ENCODE results near the gene ETV5. TPM values are rescaled to one million over a fixed set of nuclear protein-coding genes. Genes with fewer than 3 reads are reported as not detected.

ETV5 gene
- total and polyA plus RNA-seq, 2 donors (not counting 1 experiment from before 2014, with no cell fraction given) = 0.12 to 0.74 TPM

DNA sequence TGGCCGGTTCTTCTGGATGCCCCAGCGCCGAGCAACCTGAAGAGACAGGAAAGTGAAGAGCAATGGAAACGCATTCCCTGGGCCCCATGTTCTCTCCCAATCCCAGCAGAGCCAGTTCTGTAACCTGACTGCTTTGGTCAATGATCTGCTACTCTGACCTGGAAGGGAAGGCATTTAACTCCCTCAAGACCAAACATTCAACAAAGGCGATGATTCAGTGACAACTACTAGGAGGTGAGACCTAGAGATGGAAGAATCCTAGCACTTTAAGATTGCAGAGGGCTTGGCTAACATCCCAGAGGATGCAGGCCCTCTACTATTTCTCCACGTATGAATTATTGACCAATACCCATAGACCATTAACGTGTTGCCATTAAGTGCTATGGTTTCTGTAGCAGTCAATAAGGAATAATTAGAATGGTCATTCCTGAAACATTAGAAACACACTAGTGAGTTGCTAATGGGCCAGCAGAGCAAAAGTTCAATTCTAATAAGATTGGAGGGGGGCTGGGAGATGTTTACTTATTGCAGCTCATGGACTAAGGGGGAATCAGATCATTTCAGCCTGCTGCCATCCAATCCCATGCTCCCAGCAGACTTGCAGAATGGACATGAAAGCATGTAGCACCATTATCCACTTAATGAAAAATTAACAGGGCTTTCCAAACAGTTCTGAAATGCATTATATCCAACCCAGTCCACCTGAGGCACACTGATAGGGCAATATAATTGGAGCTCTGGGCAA, 56.6 kb downstream of the ETV5 start:
- TF ChIP-seq, protein P1, sequence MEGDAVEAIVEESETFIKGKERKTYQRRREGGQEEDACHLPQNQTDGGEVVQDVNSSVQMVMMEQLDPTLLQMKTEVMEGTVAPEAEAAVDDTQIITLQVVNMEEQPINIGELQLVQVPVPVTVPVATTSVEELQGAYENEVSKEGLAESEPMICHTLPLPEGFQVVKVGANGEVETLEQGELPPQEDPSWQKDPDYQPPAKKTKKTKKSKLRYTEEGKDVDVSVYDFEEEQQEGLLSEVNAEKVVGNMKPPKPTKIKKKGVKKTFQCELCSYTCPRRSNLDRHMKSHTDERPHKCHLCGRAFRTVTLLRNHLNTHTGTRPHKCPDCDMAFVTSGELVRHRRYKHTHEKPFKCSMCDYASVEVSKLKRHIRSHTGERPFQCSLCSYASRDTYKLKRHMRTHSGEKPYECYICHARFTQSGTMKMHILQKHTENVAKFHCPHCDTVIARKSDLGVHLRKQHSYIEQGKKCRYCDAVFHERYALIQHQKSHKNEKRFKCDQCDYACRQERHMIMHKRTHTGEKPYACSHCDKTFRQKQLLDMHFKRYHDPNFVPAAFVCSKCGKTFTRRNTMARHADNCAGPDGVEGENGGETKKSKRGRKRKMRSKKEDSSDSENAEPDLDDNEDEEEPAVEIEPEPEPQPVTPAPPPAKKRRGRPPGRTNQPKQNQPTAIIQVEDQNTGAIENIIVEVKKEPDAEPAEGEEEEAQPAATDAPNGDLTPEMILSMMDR (IDR thresholded peaks at IDR 0.05) = no peak
- no peak for TF ChIP-seq EZH2 (IDR thresholded peaks at IDR 0.05; ENCODE audit: borderline replicate concordance, insufficient read depth, low read depth, low read length, poor library complexity, severe bottlenecking)
- 94% methylated on average over 4 of the region's 7 CpGs for WGBS (ENCODE audit: insufficient coverage)
- Histone ChIP-seq H3K27ac (ENCODE audit: low read length in 2 of 2) (no peak overlapping the region), H4K20me1 (ENCODE audit: control insufficient read depth, insufficient read depth, low read length, poor library complexity, severe bottlenecking) (no peaks in the 10 kb centered on the region), H3K9ac (ENCODE audit: low read length) (no peak overlapping the region), H3K4me2 (replicated peaks; ENCODE audit: low read depth, low read length, poor library complexity, severe bottlenecking) (no peak overlapping the region), H3K36me3 (replicated peaks in 1 of 2; ENCODE audit: control extremely low read depth in 1 of 2, control insufficient read depth in 1 of 2, extremely low read depth in 1 of 2, insufficient read depth in 2 of 2, low read length in 1 of 2) (no peaks in the 10 kb centered on the region), H3K4me1 (ENCODE audit: control insufficient read depth in 2 of 2, insufficient read depth in 2 of 2, low read length in 2 of 2) (no peaks in the 10 kb centered on the region), H2AFZ (ENCODE audit: insufficient read depth, low read depth, low read length, poor library complexity, severe bottlenecking) (no peak overlapping the region), H3K4me3 (ENCODE audit: control extremely low read depth in 1 of 5, extremely low read depth in 1 of 5, insufficient read depth in 1 of 5, low read depth in 2 of 5, low read length in 4 of 5) (no peak overlapping the region), H3K79me2 (ENCODE audit: control insufficient read depth, insufficient read depth, low read length) (no peaks in the 10 kb centered on the region), H3K9me3 (ENCODE audit: control extremely low read depth in 1 of 3, control insufficient read depth in 2 of 3, insufficient read depth in 1 of 3, low read length in 2 of 3) (no peaks in the 10 kb centered on the region), H3K27me3 (replicated peaks in 1 of 4; ENCODE audit: control extremely low read depth in 1 of 4, control insufficient read depth in 3 of 4, insufficient read depth in 4 of 4, low read length in 3 of 4) (no peaks in the 10 kb centered on the region)
- H3K4me1 Mint-ChIP-seq = no peaks in the 10 kb centered on the region
- H3K27ac Mint-ChIP-seq = no peak overlapping the region
- H3K9me3 Mint-ChIP-seq (ENCODE audit: insufficient read depth) = no peaks in the 10 kb centered on the region
- CTCF ChIA-PET = no interaction called here
- H3K27me3 Mint-ChIP-seq = no peaks in the 10 kb centered on the region
- intact Hi-C loops (cut with micrococcal nuclease) = no loop called here
- no peak for DNase-seq
- ATAC-seq (ENCODE audit: low read depth) = no peak
- POLR2A ChIA-PET = no interaction called here
- no peak overlapping the region for H3K4me3 Mint-ChIP-seq

DNA sequence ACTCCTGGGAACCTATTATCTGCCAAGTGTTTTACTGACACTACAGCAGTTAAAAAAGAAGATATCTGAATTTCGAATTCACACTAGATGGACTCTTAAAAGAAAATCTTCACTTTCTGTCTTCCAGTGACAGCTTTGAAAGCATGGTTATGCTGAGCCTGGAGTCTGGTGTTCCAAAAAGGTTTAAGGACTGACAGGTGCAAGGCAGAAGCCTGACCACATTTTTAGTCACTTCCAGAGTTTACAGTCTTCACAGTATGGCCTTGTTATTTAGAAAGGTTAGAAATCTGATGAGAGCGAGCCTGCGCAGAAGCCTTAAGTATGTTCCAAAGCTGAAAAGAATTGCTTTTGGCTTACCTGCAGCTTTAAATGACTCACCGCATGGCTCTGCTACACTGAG, 59.9 kb downstream of the ETV5 start:
- H4K20me1 ChIP-seq (ENCODE audit: control insufficient read depth, insufficient read depth, low read length, poor library complexity, severe bottlenecking) = no peaks in the 10 kb centered on the region
- H3K27ac ChIP-seq (ENCODE audit: low read length in 2 of 2) = no peak overlapping the region
- no peaks in the 10 kb centered on the region for H3K36me3 ChIP-seq (replicated peaks in 1 of 2; ENCODE audit: control extremely low read depth in 1 of 2, control insufficient read depth in 1 of 2, extremely low read depth in 1 of 2, insufficient read depth in 2 of 2, low read length in 1 of 2)
- Mint-ChIP-seq H3K27ac (no peak overlapping the region), H3K9me3 (ENCODE audit: insufficient read depth) (no peaks in the 10 kb centered on the region), H3K4me3 (no peak overlapping the region), H3K27me3 (no peaks in the 10 kb centered on the region), H3K4me1 (no peaks in the 10 kb centered on the region)
- H3K9ac ChIP-seq (ENCODE audit: low read length) = no peak overlapping the region
- no peak overlapping the region for H2AFZ ChIP-seq (ENCODE audit: insufficient read depth, low read depth, low read length, poor library complexity, severe bottlenecking)
- no peak for ATAC-seq (ENCODE audit: low read depth)
- no peak for DNase-seq
- H3K4me1 ChIP-seq (ENCODE audit: control insufficient read depth in 2 of 2, insufficient read depth in 2 of 2, low read length in 2 of 2) = no peaks in the 10 kb centered on the region
- no peak overlapping the region for H3K4me3 ChIP-seq (ENCODE audit: control extremely low read depth in 1 of 5, extremely low read depth in 1 of 5, insufficient read depth in 1 of 5, low read depth in 2 of 5, low read length in 4 of 5)
- ChIA-PET CTCF (no interaction called here), POLR2A (no interaction called here)
- no peaks in the 10 kb centered on the region for H3K27me3 ChIP-seq (replicated peaks in 1 of 4; ENCODE audit: control extremely low read depth in 1 of 4, control insufficient read depth in 3 of 4, insufficient read depth in 4 of 4, low read length in 3 of 4)
- TF ChIP-seq EZH2 (IDR thresholded peaks at IDR 0.05; ENCODE audit: borderline replicate concordance, insufficient read depth, low read depth, low read length, poor library complexity, severe bottlenecking) = no peak
- TF ChIP-seq, protein P1 (IDR thresholded peaks at IDR 0.05) = no peak
- H3K4me2 ChIP-seq (replicated peaks; ENCODE audit: low read depth, low read length, poor library complexity, severe bottlenecking) = no peak overlapping the region
- no peaks in the 10 kb centered on the region for H3K9me3 ChIP-seq (ENCODE audit: control extremely low read depth in 1 of 3, control insufficient read depth in 2 of 3, insufficient read depth in 1 of 3, low read length in 2 of 3)
- intact Hi-C loops (cut with micrococcal nuclease) = no loop called here
- 100% methylated on average over 2 of the region's 4 CpGs for WGBS (ENCODE audit: insufficient coverage)
- H3K79me2 ChIP-seq (ENCODE audit: control insufficient read depth, insufficient read depth, low read length) = no peaks in the 10 kb centered on the region
